ENCODE results near the gene SENP1. TPM values are rescaled to one million over a fixed set of nuclear protein-coding genes. Genes with fewer than 3 reads are reported as not detected.

Gene SENP1
- total and polyA plus RNA-seq, 2 of the 13 experiments (the other 11 are each of a cell fraction or from before 2014, with no cell fraction given) = 14.0 to 20.2 TPM

DNA sequence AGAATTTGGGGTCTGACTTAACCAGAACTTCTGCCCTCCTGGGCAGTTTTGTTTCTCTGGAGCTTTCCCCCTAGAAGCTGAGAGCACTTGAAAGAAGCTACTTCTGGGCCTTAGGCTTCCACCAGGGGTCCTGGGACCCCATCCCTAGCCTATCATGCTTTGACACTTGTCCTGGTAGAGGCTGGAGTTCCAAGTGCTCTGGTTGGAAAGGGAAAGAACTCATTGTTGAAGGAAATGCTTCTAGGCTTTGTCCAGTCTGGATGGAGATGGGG, 100.2 kb downstream of the SENP1 start (continued):
- TF ChIP-seq, protein P1, sequence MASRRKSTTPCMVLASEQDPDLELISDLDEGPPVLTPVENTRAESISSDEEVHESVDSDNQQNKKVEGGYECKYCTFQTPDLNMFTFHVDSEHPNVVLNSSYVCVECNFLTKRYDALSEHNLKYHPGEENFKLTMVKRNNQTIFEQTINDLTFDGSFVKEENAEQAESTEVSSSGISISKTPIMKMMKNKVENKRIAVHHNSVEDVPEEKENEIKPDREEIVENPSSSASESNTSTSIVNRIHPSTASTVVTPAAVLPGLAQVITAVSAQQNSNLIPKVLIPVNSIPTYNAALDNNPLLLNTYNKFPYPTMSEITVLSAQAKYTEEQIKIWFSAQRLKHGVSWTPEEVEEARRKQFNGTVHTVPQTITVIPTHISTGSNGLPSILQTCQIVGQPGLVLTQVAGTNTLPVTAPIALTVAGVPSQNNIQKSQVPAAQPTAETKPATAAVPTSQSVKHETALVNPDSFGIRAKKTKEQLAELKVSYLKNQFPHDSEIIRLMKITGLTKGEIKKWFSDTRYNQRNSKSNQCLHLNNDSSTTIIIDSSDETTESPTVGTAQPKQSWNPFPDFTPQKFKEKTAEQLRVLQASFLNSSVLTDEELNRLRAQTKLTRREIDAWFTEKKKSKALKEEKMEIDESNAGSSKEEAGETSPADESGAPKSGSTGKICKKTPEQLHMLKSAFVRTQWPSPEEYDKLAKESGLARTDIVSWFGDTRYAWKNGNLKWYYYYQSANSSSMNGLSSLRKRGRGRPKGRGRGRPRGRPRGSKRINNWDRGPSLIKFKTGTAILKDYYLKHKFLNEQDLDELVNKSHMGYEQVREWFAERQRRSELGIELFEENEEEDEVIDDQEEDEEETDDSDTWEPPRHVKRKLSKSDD (CRISPR knock-in tag; IDR thresholded peaks at IDR 0.05; ENCODE audit: low read depth) = no peak
- TF ChIP-seq FOXA3 (CRISPR knock-in tag; IDR thresholded peaks at IDR 0.05) (no peak), SALL2 (CRISPR knock-in tag; IDR thresholded peaks at IDR 0.05) (no peak), ZNF746 (CRISPR knock-in tag; IDR thresholded peaks at IDR 0.05) (no peak), ZFP82 (CRISPR knock-in tag; IDR thresholded peaks at IDR 0.05; ENCODE audit: borderline replicate concordance) (no peak), CENPT (CRISPR knock-in tag; IDR thresholded peaks at IDR 0.05; ENCODE audit: low read depth) (no peak), SNAPC2 (CRISPR knock-in tag; IDR thresholded peaks at IDR 0.05) (no peak)
- TF ChIP-seq, protein P2, sequence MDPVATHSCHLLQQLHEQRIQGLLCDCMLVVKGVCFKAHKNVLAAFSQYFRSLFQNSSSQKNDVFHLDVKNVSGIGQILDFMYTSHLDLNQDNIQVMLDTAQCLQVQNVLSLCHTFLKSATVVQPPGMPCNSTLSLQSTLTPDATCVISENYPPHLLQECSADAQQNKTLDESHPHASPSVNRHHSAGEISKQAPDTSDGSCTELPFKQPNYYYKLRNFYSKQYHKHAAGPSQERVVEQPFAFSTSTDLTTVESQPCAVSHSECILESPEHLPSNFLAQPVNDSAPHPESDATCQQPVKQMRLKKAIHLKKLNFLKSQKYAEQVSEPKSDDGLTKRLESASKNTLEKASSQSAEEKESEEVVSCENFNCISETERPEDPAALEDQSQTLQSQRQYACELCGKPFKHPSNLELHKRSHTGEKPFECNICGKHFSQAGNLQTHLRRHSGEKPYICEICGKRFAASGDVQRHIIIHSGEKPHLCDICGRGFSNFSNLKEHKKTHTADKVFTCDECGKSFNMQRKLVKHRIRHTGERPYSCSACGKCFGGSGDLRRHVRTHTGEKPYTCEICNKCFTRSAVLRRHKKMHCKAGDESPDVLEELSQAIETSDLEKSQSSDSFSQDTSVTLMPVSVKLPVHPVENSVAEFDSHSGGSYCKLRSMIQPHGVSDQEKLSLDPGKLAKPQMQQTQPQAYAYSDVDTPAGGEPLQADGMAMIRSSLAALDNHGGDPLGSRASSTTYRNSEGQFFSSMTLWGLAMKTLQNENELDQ (CRISPR knock-in tag; IDR thresholded peaks at IDR 0.05; ENCODE audit: borderline replicate concordance) = no peak

Data from HepG2 (cell line).